IMR-90 (cell line): ENCODE results near the gene NOL6. TPM values are rescaled to one million over a fixed set of nuclear protein-coding genes. Genes with fewer than 3 reads are reported as not detected.
A peak's percentile ranks its signal among the peaks of the same experiment; 100 is the strongest.

Experiments used
- ATAC-seq: fragments of 200-7000 bp; cut with Tn5 transposase; 2 replicates; pipeline ENCODE4 v1.9.1; 2020; ENCODE audit warnings: low read depth, mild to moderate bottlenecking, moderate library complexity
- BruUV-seq: library from RNA; stranded (reverse); fragments of 400-500 nt; replicated peaks from 2 replicates; lab custom pipeline; 2021; lab: Mats Ljungman, UMichigan
- CTCF ChIA-PET: fragments of 300-600 bp; formaldehyde crosslinking; extraction: SDS; loops from one replicate; lab custom pipeline; 2021; ENCODE audit warnings: antibody characterized with exemption; lab: Yijun Ruan, JAX
- POLR2A ChIA-PET: fragments of 300-600 bp; sonication (Branson Sonifier 250); formaldehyde crosslinking; loops from one replicate; lab custom pipeline; 2022; ENCODE audit warnings: antibody characterized with exemption; ENCODE audit not compliant: unreplicated experiment; lab: Charles Lee
- DNase-seq: peaks from one replicate; pipeline ENCODE4 v3.0.0; 2013
- H2AFZ ChIP-seq: replicated peaks from 2 replicates; pipeline ENCODE3; 2013; ENCODE audit warnings: low read length, mild to moderate bottlenecking; ENCODE audit not compliant: poor library complexity
- H2AK5ac ChIP-seq: 2 replicates; pipeline ENCODE4 v1.6.1; 2013; ENCODE audit warnings: low read depth, low read length, inconsistent platforms
- H2AK9ac ChIP-seq: replicated peaks from 2 replicates; pipeline ENCODE3; 2013; ENCODE audit warnings: mild to moderate bottlenecking, low read depth, low read length, moderate library complexity; ENCODE audit not compliant: poor library complexity
- H2BK120ac ChIP-seq: 2 replicates; pipeline ENCODE4 v1.6.1; 2013; ENCODE audit warnings: low read depth, low read length, inconsistent platforms
- H2BK15ac ChIP-seq: 3 replicates; pipeline ENCODE4 v1.6.1; 2013; ENCODE audit warnings: low read depth, low read length, inconsistent platforms
- H2BK20ac ChIP-seq: 2 replicates; pipeline ENCODE4 v1.6.1; 2013; ENCODE audit warnings: low read depth, mild to moderate bottlenecking, inconsistent platforms, low read length, moderate library complexity
- H2BK5ac ChIP-seq: 2 replicates; pipeline ENCODE4 v1.6.1; 2013; ENCODE audit warnings: mild to moderate bottlenecking, low read depth, low read length, inconsistent platforms; ENCODE audit not compliant: poor library complexity, severe bottlenecking
- H3K14ac ChIP-seq: replicated peaks from 2 replicates; pipeline ENCODE4 v1.6.1; 2013; ENCODE audit warnings: low read depth, low read length, inconsistent platforms
- H3K18ac ChIP-seq: 2 replicates; pipeline ENCODE4 v1.6.1; 2013; ENCODE audit warnings: low read depth, low read length, control low read depth
- H3K23ac ChIP-seq: 2 replicates; pipeline ENCODE4 v1.6.1; 2013; ENCODE audit warnings: low read depth, low read length, inconsistent platforms
- H3K27ac ChIP-seq: 2 replicates; pipeline ENCODE4 v1.5.1; 2013; ENCODE audit warnings: mild to moderate bottlenecking, control low read depth, low read length; ENCODE audit not compliant: insufficient read depth
- H3K27me3 ChIP-seq: 2 replicates; pipeline ENCODE4 v1.6.1; 2013; ENCODE audit warnings: low read length; ENCODE audit not compliant: control insufficient read depth, insufficient read depth
- H3K36me3 ChIP-seq: 2 replicates; pipeline ENCODE4 v1.6.1; 2013; ENCODE audit warnings: low read length, mixed read lengths; ENCODE audit not compliant: control insufficient read depth, insufficient read depth
- H3K4ac ChIP-seq: 2 replicates; pipeline ENCODE4 v1.6.1; 2013; ENCODE audit warnings: low read depth, low read length, inconsistent platforms
- H3K4me1 ChIP-seq: 2 replicates; pipeline ENCODE4 v1.6.1; 2013; ENCODE audit warnings: low read length, mixed read lengths; ENCODE audit not compliant: control insufficient read depth, insufficient read depth
- H3K4me2 ChIP-seq: 2 replicates; pipeline ENCODE4 v1.6.1; 2013; ENCODE audit warnings: low read depth, mild to moderate bottlenecking, control low read depth, low read length, moderate library complexity
- H3K4me3 ChIP-seq: 2 replicates; pipeline ENCODE4 v1.5.1; 2013; ENCODE audit warnings: low read depth, mild to moderate bottlenecking, control low read depth, low read length, moderate library complexity; ENCODE audit not compliant: insufficient read depth
- H3K56ac ChIP-seq: 2 replicates; pipeline ENCODE4 v1.6.1; 2013; ENCODE audit warnings: low read length, inconsistent platforms; ENCODE audit not compliant: insufficient read depth; ENCODE audit errors: extremely low read depth
- H3K79me1 ChIP-seq, 2 experiments: 2 replicates each; pipeline ENCODE4 v1.6.1; 2013; ENCODE audit warnings: low read length in 2 of 2, inconsistent platforms in 1 of 2, low read depth in 1 of 2
- H3K9ac ChIP-seq: 2 replicates; pipeline ENCODE4 v1.6.1; 2013; ENCODE audit warnings: low read depth, low read length, control low read depth
- H3K9me1 ChIP-seq: 2 replicates; pipeline ENCODE4 v1.6.1; 2013; ENCODE audit warnings: low read length, inconsistent platforms; ENCODE audit not compliant: insufficient read depth
- H3K9me3 ChIP-seq: 2 replicates; pipeline ENCODE4 v1.6.1; 2013; ENCODE audit warnings: low read length; ENCODE audit not compliant: control insufficient read depth, insufficient read depth
- H4K20me1 ChIP-seq: 2 replicates; pipeline ENCODE4 v1.6.1; 2013; ENCODE audit warnings: low read length, inconsistent platforms; ENCODE audit not compliant: insufficient read depth
- H4K5ac ChIP-seq: 2 replicates; pipeline ENCODE4 v1.6.1; 2013; ENCODE audit warnings: mild to moderate bottlenecking, low read depth, low read length, control low read depth
- H4K8ac ChIP-seq, 2 experiments: 2 replicates each; pipeline ENCODE4 v1.6.1; 2013; ENCODE audit warnings: low read depth in 2 of 2, low read length in 2 of 2, control low read depth in 1 of 2, inconsistent platforms in 1 of 2
- H4K91ac ChIP-seq: 2 replicates; pipeline ENCODE4 v1.6.1; 2013; ENCODE audit warnings: low read depth, low read length, inconsistent platforms; ENCODE audit not compliant: insufficient read depth
- BHLHE40 ChIP-seq: fragments of 150-350 bp; IDR thresholded peaks from 2 replicates; pipeline ENCODE4 v1.6.1; 2016; ENCODE audit warnings: mild to moderate bottlenecking, low read depth, low read length
- MXI1 ChIP-seq: IDR thresholded peaks from 2 replicates; pipeline ENCODE4 v1.6.1; 2012; ENCODE audit warnings: low read depth, mild to moderate bottlenecking, low read length, moderate library complexity, borderline replicate concordance
- USF2 ChIP-seq: fragments of 150-350 bp; IDR thresholded peaks from 2 replicates; pipeline ENCODE4 v1.6.1; 2017; ENCODE audit warnings: mild to moderate bottlenecking, antibody characterized with exemption, low read length, low read depth
- WGBS, 2 experiments: methylation state at CpG; one replicate each; pipeline versions ENCODE4 v1.1.5 to v1.1.7; 2013; ENCODE audit warnings: missing lambda C conversion rate in 2 of 2; ENCODE audit not compliant: insufficient read length in 1 of 2; ENCODE audit errors: extremely low coverage in 2 of 2; 5-methylcytosine and 5-hydroxymethylcytosine counted together
- dilution Hi-C: fragments of 300-500 bp; cut with HindIII; formaldehyde crosslinking; loops from one replicate; pipeline ENCODE4 v1.14.3; 2018; ENCODE audit warnings: low sequenced_read_pairs; ENCODE audit not compliant: unreplicated experiment
- in situ Hi-C: fragments of 300-500 bp; cut with MboI; formaldehyde crosslinking; loops from 3 replicates; pipeline ENCODE4 v1.14.3; 2019; ENCODE audit warnings: low sequenced_read_pairs, inconsistent platforms, mixed read lengths
- intact Hi-C: fragments of 100-400 bp; cut with micrococcal nuclease; formaldehyde crosslinking; loops from 2 replicates; pipeline ENCODE4 v1.10.0; 2022
- polyA plus RNA-seq, 3 experiments: library from polyadenylated mRNA; depleted of rRNA; stranded (reverse); fragments of >200 nt; gene quantifications; 2 replicates each; pipeline ENCODE4 v1.2.3, GENCODE V29; 2012; ENCODE audit warnings: low replicate concordance in 1 of 3
- total RNA-seq: library from RNA; depleted of rRNA; stranded (reverse); fragments of >200 nt; gene quantifications from 2 replicates; pipeline ENCODE4 v1.2.3, GENCODE V29; 2012

NOL6 gene
- total and polyA plus RNA-seq, 2 of the 4 experiments (the other 2 are of a cell fraction), result 47.3 to 71.7 TPM

DNA sequence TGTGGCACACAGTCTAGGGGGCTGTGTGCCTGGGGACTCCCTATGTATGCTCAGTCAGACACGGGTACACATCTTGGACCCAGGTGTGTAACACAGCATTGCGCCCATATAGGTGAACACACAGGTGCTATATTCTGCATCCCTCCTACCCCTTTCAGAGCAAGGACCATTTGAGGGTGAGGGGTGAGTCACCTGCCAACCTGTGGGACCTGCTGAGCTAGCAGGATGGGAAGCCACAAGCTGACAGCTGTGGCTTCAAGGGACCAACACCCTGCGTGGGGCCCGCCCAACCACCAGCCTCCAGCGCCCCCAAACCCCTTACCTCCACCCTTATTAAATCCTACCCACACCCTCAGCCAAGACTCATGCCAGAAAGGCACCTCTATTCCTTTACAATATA is 56.7 kb downstream of the NOL6 start:
- no peak overlapping the region for H2BK20ac ChIP-seq
- ChIA-PET CTCF (interaction anchor here (1.4 to 3.0 kb wide), 2 partner anchors 43 to 50 kb away, joined by 3 to 14 read pairs; no protein-coding TSS in a partner anchor), POLR2A (no interaction called here)
- H4K5ac ChIP-seq, result no peak overlapping the region
- no peak overlapping the region for H3K56ac ChIP-seq
- no peak overlapping the region for H3K18ac ChIP-seq
- no peak overlapping the region for H3K9ac ChIP-seq
- TF ChIP-seq BHLHE40 (no peak), USF2 (no peak), MXI1 (no peak)
- WGBS, 2 experiments, result 33% methylated on average over 1 of the region's 5 CpGs; no CpG with 5 or more reads in 1 of the 2 experiments
- H3K9me3 ChIP-seq, result no peaks in the 10 kb centered on the region
- H2BK15ac ChIP-seq, result no peak overlapping the region
- DNase-seq (no peak), ATAC-seq (no peak)
- peaks cover 19% of the 10 kb centered on the region for H3K27me3 ChIP-seq
- H2BK120ac ChIP-seq, result no peak overlapping the region
- no peaks in the 10 kb centered on the region for H3K36me3 ChIP-seq
- intact Hi-C loops, result no loop called here
- no peaks in the 10 kb centered on the region for H3K79me1 ChIP-seq
- H3K27ac ChIP-seq, result no peak overlapping the region
- H2AK5ac ChIP-seq, result no peak overlapping the region
- no peak overlapping the region for H3K4me2 ChIP-seq
- no peak overlapping the region for H3K14ac ChIP-seq
- H3K9me1 ChIP-seq, result no peaks in the 10 kb centered on the region
- H2BK5ac ChIP-seq, result no peak overlapping the region
- no peak overlapping the region for H2AK9ac ChIP-seq
- no peak overlapping the region for H3K23ac ChIP-seq
- H4K8ac ChIP-seq, result no peak overlapping the region
- dilution Hi-C loops, result no loop called here
- H4K91ac ChIP-seq, result no peak overlapping the region
- no peak overlapping the region for H3K4me3 ChIP-seq
- H4K20me1 ChIP-seq, result no peaks in the 10 kb centered on the region
- H3K4ac ChIP-seq, result no peak overlapping the region
- no TSS peak for BruUV-seq
- in situ Hi-C loops, result loop anchor here (25.0 kb wide), 1 partner anchor 295 kb away; no protein-coding TSS in a partner anchor
- H2AFZ ChIP-seq, result peak overlapping the region; percentile 43
- no peaks in the 10 kb centered on the region for H3K4me1 ChIP-seq
